ENCODE measurements around the gene NTN1. TPM values are rescaled to one million over a fixed set of nuclear protein-coding genes. Genes with fewer than 3 reads are reported as not detected.

NTN1 gene
- total and polyA plus RNA-seq, 2 donors from 2014 or later, result 1.8 TPM

DNA sequence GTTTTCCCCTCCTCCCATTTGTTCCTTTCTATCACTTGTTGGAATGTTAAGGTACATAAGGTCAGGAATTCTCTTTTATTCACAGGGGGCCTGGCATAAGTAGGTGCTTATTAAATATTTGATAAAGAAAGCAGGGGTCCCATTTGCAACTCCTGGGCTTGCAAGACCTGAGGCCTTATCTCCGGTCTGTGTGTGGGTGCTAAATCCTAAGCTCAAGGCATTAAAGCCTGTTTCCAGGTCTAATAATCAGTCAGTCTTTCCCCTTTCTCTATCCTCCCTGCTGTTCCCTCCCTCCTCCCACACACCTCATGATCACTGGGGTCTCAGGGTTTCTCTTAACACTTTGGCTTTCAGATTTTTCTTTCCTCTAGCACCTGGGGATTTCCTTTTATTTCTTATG lies 17.1 kb downstream of the NTN1 start:
- Histone ChIP-seq H3K9me3 (ENCODE audit: control insufficient read depth in 2 of 3, insufficient read depth in 1 of 3, low read length in 3 of 3) (peaks cover 0 to 4% (median 0%) of the 10 kb centered on the region in 3 donors), H3K9ac (ENCODE audit: low read length in 3 of 3) (no peak overlapping the region), H3K27ac (ENCODE audit: low read depth in 2 of 2, low read length in 2 of 2) (no peak overlapping the region), H3K27me3 (ENCODE audit: control insufficient read depth, insufficient read depth, low read length) (no peaks in the 10 kb centered on the region), H3K4me1 (ENCODE audit: control insufficient read depth in 2 of 3, insufficient read depth in 2 of 3, low read depth in 1 of 3, low read length in 3 of 3) (no peaks in the 10 kb centered on the region), H3K36me3 (ENCODE audit: control insufficient read depth in 2 of 3, insufficient read depth in 3 of 3, low read length in 3 of 3) (no peaks in the 10 kb centered on the region), H3K4me3 (ENCODE audit: low read length in 3 of 3) (no peak overlapping the region)
- FAIRE-seq (no peak), DNase-seq (no peak)
- TF ChIP-seq, protein P1, sequence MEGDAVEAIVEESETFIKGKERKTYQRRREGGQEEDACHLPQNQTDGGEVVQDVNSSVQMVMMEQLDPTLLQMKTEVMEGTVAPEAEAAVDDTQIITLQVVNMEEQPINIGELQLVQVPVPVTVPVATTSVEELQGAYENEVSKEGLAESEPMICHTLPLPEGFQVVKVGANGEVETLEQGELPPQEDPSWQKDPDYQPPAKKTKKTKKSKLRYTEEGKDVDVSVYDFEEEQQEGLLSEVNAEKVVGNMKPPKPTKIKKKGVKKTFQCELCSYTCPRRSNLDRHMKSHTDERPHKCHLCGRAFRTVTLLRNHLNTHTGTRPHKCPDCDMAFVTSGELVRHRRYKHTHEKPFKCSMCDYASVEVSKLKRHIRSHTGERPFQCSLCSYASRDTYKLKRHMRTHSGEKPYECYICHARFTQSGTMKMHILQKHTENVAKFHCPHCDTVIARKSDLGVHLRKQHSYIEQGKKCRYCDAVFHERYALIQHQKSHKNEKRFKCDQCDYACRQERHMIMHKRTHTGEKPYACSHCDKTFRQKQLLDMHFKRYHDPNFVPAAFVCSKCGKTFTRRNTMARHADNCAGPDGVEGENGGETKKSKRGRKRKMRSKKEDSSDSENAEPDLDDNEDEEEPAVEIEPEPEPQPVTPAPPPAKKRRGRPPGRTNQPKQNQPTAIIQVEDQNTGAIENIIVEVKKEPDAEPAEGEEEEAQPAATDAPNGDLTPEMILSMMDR (IDR thresholded peaks at IDR 0.05; ENCODE audit: borderline replicate concordance, extremely low read depth, insufficient read depth), result no peak
- intact Hi-C loops (cut with DNase I), result no loop called here

DNA sequence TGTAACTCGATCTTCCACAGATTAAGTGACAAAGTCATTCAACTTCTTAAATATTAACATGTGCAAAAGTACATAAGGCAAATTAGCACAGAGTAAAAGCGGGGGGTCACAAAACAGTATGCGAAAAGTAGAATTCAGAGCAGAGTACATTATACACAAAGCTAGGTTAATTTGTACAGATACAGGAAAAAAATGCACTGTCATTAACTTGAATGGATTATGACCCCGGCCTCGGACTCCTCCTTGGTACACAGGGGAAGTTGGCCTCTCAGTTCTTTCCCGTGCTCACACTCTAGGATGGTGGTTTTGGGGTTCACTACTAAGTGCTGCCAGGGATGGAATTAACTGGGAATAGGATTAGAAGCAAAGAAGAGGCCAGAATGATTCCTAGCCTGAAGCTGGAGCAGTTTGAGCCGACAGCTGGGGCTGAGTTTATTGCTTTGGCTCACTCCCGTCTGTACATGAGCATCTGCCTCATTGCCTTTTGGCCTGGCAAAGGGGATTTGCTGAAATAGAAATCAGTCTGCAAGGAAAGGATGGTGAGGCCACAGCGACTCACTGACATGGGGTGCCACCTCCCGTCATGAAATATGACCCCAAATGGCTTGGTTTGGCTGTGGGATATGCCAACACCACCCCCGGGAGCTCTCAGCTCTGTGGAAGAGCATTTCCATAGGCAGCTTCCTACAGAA lies 23.6 kb downstream of the NTN1 start:
- H3K4me3 ChIP-seq (ENCODE audit: low read length in 3 of 3), result no peak overlapping the region
- no peaks in the 10 kb centered on the region for H3K27me3 ChIP-seq (ENCODE audit: control insufficient read depth, insufficient read depth, low read length)
- peaks cover 0 to 4% (median 3%) of the 10 kb centered on the region in 3 donors for H3K9me3 ChIP-seq (ENCODE audit: control insufficient read depth in 2 of 3, insufficient read depth in 1 of 3, low read length in 3 of 3)
- DNase-seq (peak in 2 of 5 donors; percentile 14 to 16), FAIRE-seq (no peak)
- TF ChIP-seq, protein P1 (IDR thresholded peaks at IDR 0.05; ENCODE audit: borderline replicate concordance, extremely low read depth, insufficient read depth), result no peak
- H3K27ac ChIP-seq (ENCODE audit: low read depth in 2 of 2, low read length in 2 of 2), result no peak overlapping the region
- H3K4me1 ChIP-seq (ENCODE audit: control insufficient read depth in 2 of 3, insufficient read depth in 2 of 3, low read depth in 1 of 3, low read length in 3 of 3), result no peaks in the 10 kb centered on the region
- no peaks in the 10 kb centered on the region for H3K36me3 ChIP-seq (ENCODE audit: control insufficient read depth in 2 of 3, insufficient read depth in 3 of 3, low read length in 3 of 3)
- intact Hi-C loops (cut with DNase I), result no loop called here
- no peak overlapping the region for H3K9ac ChIP-seq (ENCODE audit: low read length in 3 of 3)

- no peak overlapping the region for H3K27ac ChIP-seq (ENCODE audit: low read depth in 2 of 2, low read length in 2 of 2)
- FAIRE-seq (no peak), DNase-seq (peak in 2 of 5 donors; percentile 35 to 41)
- H3K9ac ChIP-seq (ENCODE audit: low read length in 3 of 3), result no peak overlapping the region
- H3K9me3 ChIP-seq (ENCODE audit: control insufficient read depth in 2 of 3, insufficient read depth in 1 of 3, low read length in 3 of 3), result peaks cover 0 to 2% (median 0%) of the 10 kb centered on the region in 3 donors
- H3K36me3 ChIP-seq (ENCODE audit: control insufficient read depth in 2 of 3, insufficient read depth in 3 of 3, low read length in 3 of 3), result no peaks in the 10 kb centered on the region
- H3K4me1 ChIP-seq (ENCODE audit: control insufficient read depth in 2 of 3, insufficient read depth in 2 of 3, low read depth in 1 of 3, low read length in 3 of 3), result no peaks in the 10 kb centered on the region
- H3K27me3 ChIP-seq (ENCODE audit: control insufficient read depth, insufficient read depth, low read length), result no peaks in the 10 kb centered on the region
- intact Hi-C loops (cut with DNase I), result no loop called here
- no peak overlapping the region for H3K4me3 ChIP-seq (ENCODE audit: low read length in 3 of 3)
- TF ChIP-seq, protein P1 (IDR thresholded peaks at IDR 0.05; ENCODE audit: borderline replicate concordance, extremely low read depth, insufficient read depth), result no peak
Observed at GRCh38 chr17:9050801-9051401, 29.6 kb downstream of the NTN1 start.
